ENCODE data around the gene PTPN9. TPM values are rescaled to one million over a fixed set of nuclear protein-coding genes. Genes with fewer than 3 reads are reported as not detected.

PTPN9 gene
- total and polyA plus RNA-seq, 2 donors (not counting 1 experiment from before 2014, with no cell fraction given) = 11.8 to 15.5 TPM

- ChIA-PET POLR2A (interaction anchor here (0.7 kb wide), 1 partner anchor 157 kb away, joined by 3 read pairs; no protein-coding TSS in a partner anchor), CTCF (no interaction called here)
- ATAC-seq (ENCODE audit: low read depth) = no peak
- DNase-seq = no peak
- H3K27me3 ChIP-seq (replicated peaks in 1 of 4; ENCODE audit: control extremely low read depth in 1 of 4, control insufficient read depth in 3 of 4, insufficient read depth in 4 of 4, low read length in 3 of 4) = no peaks in the 10 kb centered on the region
- peaks cover 6 to 50% of the 10 kb centered on the region in 2 experiments for H3K36me3 ChIP-seq (replicated peaks in 1 of 2; ENCODE audit: control extremely low read depth in 1 of 2, control insufficient read depth in 1 of 2, extremely low read depth in 1 of 2, insufficient read depth in 2 of 2, low read length in 1 of 2)
- no peak for TF ChIP-seq CTCF (IDR thresholded peaks at IDR 0.05)
- TF ChIP-seq EZH2 (IDR thresholded peaks at IDR 0.05; ENCODE audit: borderline replicate concordance, insufficient read depth, low read depth, low read length, poor library complexity, severe bottlenecking) = no peak
- H3K79me2 ChIP-seq (ENCODE audit: control insufficient read depth, insufficient read depth, low read length) = peaks cover 99% of the 10 kb centered on the region
- intact Hi-C loops (cut with micrococcal nuclease) = no loop called here
- H3K4me3 ChIP-seq (ENCODE audit: control extremely low read depth in 1 of 5, extremely low read depth in 1 of 5, insufficient read depth in 1 of 5, low read depth in 2 of 5, low read length in 4 of 5) = no peak overlapping the region
- no peaks in the 10 kb centered on the region for H3K9me3 Mint-ChIP-seq (ENCODE audit: insufficient read depth)
- no peak overlapping the region for H3K4me3 Mint-ChIP-seq
- peaks cover 92% of the 10 kb centered on the region for H4K20me1 ChIP-seq (ENCODE audit: control insufficient read depth, insufficient read depth, low read length, poor library complexity, severe bottlenecking)
- H3K4me1 Mint-ChIP-seq = peaks cover 21% of the 10 kb centered on the region
- no peaks in the 10 kb centered on the region for H3K9me3 ChIP-seq (ENCODE audit: control extremely low read depth in 1 of 3, control insufficient read depth in 2 of 3, insufficient read depth in 1 of 3, low read length in 2 of 3)
- H3K4me1 ChIP-seq (ENCODE audit: control insufficient read depth in 2 of 2, insufficient read depth in 2 of 2, low read length in 2 of 2) = no peaks in the 10 kb centered on the region
- no peak overlapping the region for H3K9ac ChIP-seq (ENCODE audit: low read length)
- no peak overlapping the region for H3K27ac ChIP-seq (ENCODE audit: low read length in 2 of 2)
- H3K4me2 ChIP-seq (replicated peaks; ENCODE audit: low read depth, low read length, poor library complexity, severe bottlenecking) = no peak overlapping the region
- H3K27ac Mint-ChIP-seq = no peak overlapping the region
- H2AFZ ChIP-seq (ENCODE audit: insufficient read depth, low read depth, low read length, poor library complexity, severe bottlenecking) = no peak overlapping the region
- no CpG with 5 or more reads among the region's 1 CpG for WGBS (ENCODE audit: insufficient coverage)
- H3K27me3 Mint-ChIP-seq = no peaks in the 10 kb centered on the region
Measured at GRCh38 chr15:75431682-75432081, 147.4 kb downstream of the PTPN9 start.

- no peak overlapping the region for H3K27ac Mint-ChIP-seq
- POLR2A ChIA-PET = interaction anchor here (0.7 kb wide), 1 partner anchor 156 kb away, joined by 3 read pairs; no protein-coding TSS in a partner anchor
- Histone ChIP-seq H3K9ac (ENCODE audit: low read length) (no peak overlapping the region), H3K4me3 (ENCODE audit: control extremely low read depth in 1 of 5, extremely low read depth in 1 of 5, insufficient read depth in 1 of 5, low read depth in 2 of 5, low read length in 4 of 5) (no peak overlapping the region), H3K4me1 (ENCODE audit: control insufficient read depth in 2 of 2, insufficient read depth in 2 of 2, low read length in 2 of 2) (no peaks in the 10 kb centered on the region), H3K27me3 (replicated peaks in 1 of 4; ENCODE audit: control extremely low read depth in 1 of 4, control insufficient read depth in 3 of 4, insufficient read depth in 4 of 4, low read length in 3 of 4) (no peaks in the 10 kb centered on the region), H3K4me2 (replicated peaks; ENCODE audit: low read depth, low read length, poor library complexity, severe bottlenecking) (no peak overlapping the region), H3K79me2 (ENCODE audit: control insufficient read depth, insufficient read depth, low read length) (peaks cover 99% of the 10 kb centered on the region), H3K9me3 (ENCODE audit: control extremely low read depth in 1 of 3, control insufficient read depth in 2 of 3, insufficient read depth in 1 of 3, low read length in 2 of 3) (no peaks in the 10 kb centered on the region), H3K36me3 (replicated peaks in 1 of 2; ENCODE audit: control extremely low read depth in 1 of 2, control insufficient read depth in 1 of 2, extremely low read depth in 1 of 2, insufficient read depth in 2 of 2, low read length in 1 of 2) (peaks cover 7 to 49% of the 10 kb centered on the region in 2 experiments), H3K27ac (ENCODE audit: low read length in 2 of 2) (no peak overlapping the region), H4K20me1 (ENCODE audit: control insufficient read depth, insufficient read depth, low read length, poor library complexity, severe bottlenecking) (peaks cover 92% of the 10 kb centered on the region), H2AFZ (ENCODE audit: insufficient read depth, low read depth, low read length, poor library complexity, severe bottlenecking) (no peak overlapping the region)
- no peak for ATAC-seq (ENCODE audit: low read depth)
- H3K27me3 Mint-ChIP-seq = no peaks in the 10 kb centered on the region
- no CpG with 5 or more reads among the region's 2 CpGs for WGBS (ENCODE audit: insufficient coverage)
- intact Hi-C loops (cut with micrococcal nuclease) = no loop called here
- H3K4me1 Mint-ChIP-seq = peaks cover 18% of the 10 kb centered on the region
- H3K4me3 Mint-ChIP-seq = no peak overlapping the region
- TF ChIP-seq CTCF (IDR thresholded peaks at IDR 0.05) (no peak), EZH2 (IDR thresholded peaks at IDR 0.05; ENCODE audit: borderline replicate concordance, insufficient read depth, low read depth, low read length, poor library complexity, severe bottlenecking) (no peak)
- H3K9me3 Mint-ChIP-seq (ENCODE audit: insufficient read depth) = no peaks in the 10 kb centered on the region
- CTCF ChIA-PET = no interaction called here
- no peak for DNase-seq
Measured at GRCh38 chr15:75431270-75431669, 147.8 kb downstream of the PTPN9 start.

All from B cell (primary cell).